DOHH2 (cell line): ENCODE data around the gene AKAP8.

ENCODE experiments used
- H3F3A ChIP-seq: fragments of 200-600 bp; sonication (generic), shearing (Covaris generic); 2 replicates; pipeline ENCODE4 v1.6.0; 2016; ENCODE audit warnings: antibody characterized with exemption, mild to moderate bottlenecking; ENCODE audit not compliant: control insufficient read depth, insufficient read depth
- H3K27ac ChIP-seq: fragments of 200-600 bp; sonication (generic); 2 replicates; pipeline ENCODE4 v1.5.1; 2014; ENCODE audit warnings: low read depth, mild to moderate bottlenecking, low read length, moderate library complexity
- H3K27me3 ChIP-seq: fragments of 200-600 bp; sonication (generic); 2 replicates; pipeline ENCODE4 v1.6.1; 2014; ENCODE audit warnings: mild to moderate bottlenecking, low read length, mixed read lengths; ENCODE audit not compliant: control insufficient read depth
- H3K36me3 ChIP-seq: fragments of 200-600 bp; sonication (generic); 2 replicates; pipeline ENCODE4 v1.6.1; 2014; ENCODE audit warnings: mild to moderate bottlenecking, low read length, moderate library complexity, mixed read lengths; ENCODE audit not compliant: control insufficient read depth
- H3K4me1 ChIP-seq: fragments of 200-600 bp; sonication (generic); 2 replicates; pipeline ENCODE4 v1.6.1; 2014; ENCODE audit warnings: mild to moderate bottlenecking, low read length, mixed read lengths; ENCODE audit not compliant: control insufficient read depth
- H3K4me2 ChIP-seq: fragments of 200-600 bp; sonication (generic); 2 replicates; pipeline ENCODE4 v1.6.0; 2014; ENCODE audit warnings: mild to moderate bottlenecking, low read length, moderate library complexity
- H3K4me3 ChIP-seq: fragments of 200-600 bp; sonication (generic); 2 replicates; pipeline ENCODE4 v1.5.1; 2014; ENCODE audit warnings: mild to moderate bottlenecking, low read length, mixed read lengths
- H3K79me2 ChIP-seq: fragments of 200-600 bp; sonication (generic); 2 replicates; pipeline ENCODE4 v1.6.1; 2014; ENCODE audit warnings: mild to moderate bottlenecking, low read length, mixed read lengths; ENCODE audit not compliant: control insufficient read depth
- H3K9me2 ChIP-seq: fragments of 200-600 bp; sonication (generic); replicated peaks from 2 replicates; pipeline ENCODE4 v1.6.1; 2014; ENCODE audit warnings: mild to moderate bottlenecking, low read length, mixed read lengths; ENCODE audit not compliant: control insufficient read depth
- H3K9me3 ChIP-seq: fragments of 200-600 bp; sonication (generic); 2 replicates; pipeline ENCODE4 v1.6.1; 2014; ENCODE audit warnings: antibody characterized with exemption, low read length, mixed read lengths; ENCODE audit not compliant: control insufficient read depth, insufficient read depth
- H4K20me1 ChIP-seq: fragments of 200-600 bp; sonication (generic); 2 replicates; pipeline ENCODE4 v1.6.0; 2014; ENCODE audit warnings: low read depth, mild to moderate bottlenecking, antibody characterized with exemption, low read length, moderate library complexity; ENCODE audit not compliant: control insufficient read depth, insufficient read depth
- CTCF ChIP-seq: fragments of 200-600 bp; sonication (generic); IDR thresholded peaks from one replicate; pipeline ENCODE4 v1.5.1; 2014; ENCODE audit warnings: antibody characterized with exemption, mild to moderate bottlenecking, low read depth, low read length; ENCODE audit not compliant: poor library complexity, severe bottlenecking
- EZH2phosphoT487 ChIP-seq: fragments of 200-600 bp; sonication (generic); IDR thresholded peaks from 2 replicates; pipeline ENCODE4 v1.6.1; 2017; ENCODE audit warnings: borderline replicate concordance, mild to moderate bottlenecking, antibody characterized with exemption, low read length, moderate library complexity, mixed read lengths

Gene AKAP8

GRCh38 chr19:15403151-15403531 is 23.6 kb upstream of the AKAP8 start:
- Histone ChIP-seq H3K36me3 (peaks cover 87% of the 10 kb centered on the region), H3K4me2 (no peak overlapping the region), H3K4me1 (peaks cover 7% of the 10 kb centered on the region; the same call in 1 of the 2 replicates), H3F3A (no peaks in the 10 kb centered on the region), H3K9me3 (no peaks in the 10 kb centered on the region), H3K4me3 (no peak overlapping the region), H3K9me2 (no peaks in the 10 kb centered on the region), H3K27me3 (no peaks in the 10 kb centered on the region), H3K27ac (no peak overlapping the region), H3K79me2 (peaks cover 65% of the 10 kb centered on the region), H4K20me1 (peaks cover 10% of the 10 kb centered on the region; the same call in 1 of the 2 replicates)
- TF ChIP-seq CTCF, result no peak
- TF ChIP-seq EZH2phosphoT487, result no peak

- Histone ChIP-seq H3K4me2 (no peak overlapping the region), H3K36me3 (peaks cover 87% of the 10 kb centered on the region), H3K27me3 (no peaks in the 10 kb centered on the region), H3K9me3 (no peaks in the 10 kb centered on the region), H3K27ac (no peak overlapping the region), H3K4me3 (no peak overlapping the region), H4K20me1 (peaks cover 10% of the 10 kb centered on the region; the same call in 1 of the 2 replicates), H3K9me2 (no peaks in the 10 kb centered on the region), H3K79me2 (peaks cover 59% of the 10 kb centered on the region), H3K4me1 (peaks cover 7% of the 10 kb centered on the region; the same call in 1 of the 2 replicates), H3F3A (no peaks in the 10 kb centered on the region)
- TF ChIP-seq EZH2phosphoT487 (no peak), CTCF (no peak)
Measured at GRCh38 chr19:15402411-15403150, 23.0 kb upstream of the AKAP8 start.

GRCh38 chr19:15401397-15401710 is 21.8 kb upstream of the AKAP8 start:
- Histone ChIP-seq H3K4me1 (peaks cover 7% of the 10 kb centered on the region; the same call in 1 of the 2 replicates), H3K4me2 (no peak overlapping the region), H3K27me3 (no peaks in the 10 kb centered on the region), H3K36me3 (peaks cover 87% of the 10 kb centered on the region), H4K20me1 (peaks cover 10% of the 10 kb centered on the region; the same call in 1 of the 2 replicates), H3K9me3 (no peaks in the 10 kb centered on the region), H3K79me2 (peaks cover 47% of the 10 kb centered on the region), H3K9me2 (no peaks in the 10 kb centered on the region), H3K4me3 (no peak overlapping the region), H3K27ac (no peak overlapping the region), H3F3A (no peaks in the 10 kb centered on the region)
- TF ChIP-seq EZH2phosphoT487 (no peak), CTCF (no peak)
